Mammary epithelial cell (primary cell): ENCODE measurements around the gene C2orf42.

Source experiments
- EZH2 ChIP-seq: IDR thresholded peaks from 2 replicates; pipeline ENCODE4 v1.6.1; 2012; ENCODE audit warnings: low read length, inconsistent platforms, borderline replicate concordance
- TF ChIP-seq, protein P1 (sequence below), 2 donors: IDR thresholded peaks in 1 of 2; conservative IDR thresholded peaks in 1 of 2; 2 replicates each; pipeline ENCODE4 v1.5.1; 2011 to 2012; ENCODE audit warnings: inconsistent platforms in 2 of 2, low read length in 2 of 2, mild to moderate bottlenecking in 2 of 2, control low read depth in 1 of 2, low read depth in 1 of 2; ENCODE audit not compliant: insufficient read depth in 1 of 2; ENCODE audit errors: extremely low read depth in 1 of 2

DNA sequence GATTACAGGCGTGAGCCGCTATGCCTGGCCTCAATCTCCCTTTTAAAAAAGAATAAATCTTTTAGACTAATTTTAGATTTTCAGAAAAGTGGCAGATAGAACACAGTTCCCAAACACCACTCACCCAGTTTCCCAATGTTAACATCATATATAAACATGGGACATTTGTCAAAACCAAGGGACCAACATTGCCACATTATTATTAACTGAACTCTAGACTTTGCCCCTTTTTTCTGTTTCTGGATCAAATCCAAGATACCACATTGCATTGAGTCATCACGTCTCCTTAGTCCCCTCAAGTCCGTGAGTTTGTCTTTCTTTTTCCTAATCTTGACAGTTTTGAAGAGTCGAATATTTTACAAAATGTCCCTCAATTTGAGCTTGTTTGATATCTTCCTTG, 2.4 kb downstream of the C2orf42 start:
- TF ChIP-seq, protein P1, sequence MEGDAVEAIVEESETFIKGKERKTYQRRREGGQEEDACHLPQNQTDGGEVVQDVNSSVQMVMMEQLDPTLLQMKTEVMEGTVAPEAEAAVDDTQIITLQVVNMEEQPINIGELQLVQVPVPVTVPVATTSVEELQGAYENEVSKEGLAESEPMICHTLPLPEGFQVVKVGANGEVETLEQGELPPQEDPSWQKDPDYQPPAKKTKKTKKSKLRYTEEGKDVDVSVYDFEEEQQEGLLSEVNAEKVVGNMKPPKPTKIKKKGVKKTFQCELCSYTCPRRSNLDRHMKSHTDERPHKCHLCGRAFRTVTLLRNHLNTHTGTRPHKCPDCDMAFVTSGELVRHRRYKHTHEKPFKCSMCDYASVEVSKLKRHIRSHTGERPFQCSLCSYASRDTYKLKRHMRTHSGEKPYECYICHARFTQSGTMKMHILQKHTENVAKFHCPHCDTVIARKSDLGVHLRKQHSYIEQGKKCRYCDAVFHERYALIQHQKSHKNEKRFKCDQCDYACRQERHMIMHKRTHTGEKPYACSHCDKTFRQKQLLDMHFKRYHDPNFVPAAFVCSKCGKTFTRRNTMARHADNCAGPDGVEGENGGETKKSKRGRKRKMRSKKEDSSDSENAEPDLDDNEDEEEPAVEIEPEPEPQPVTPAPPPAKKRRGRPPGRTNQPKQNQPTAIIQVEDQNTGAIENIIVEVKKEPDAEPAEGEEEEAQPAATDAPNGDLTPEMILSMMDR (conservative IDR thresholded peaks at IDR 0.05 in 1 of 2, IDR thresholded peaks at IDR 0.05 in 1 of 2; ENCODE audit: extremely low read depth in 1 of 2, insufficient read depth in 1 of 2, low read depth in 1 of 2, low read length in 2 of 2): no peak
- no peak for TF ChIP-seq EZH2
